H1 (cell line): ENCODE measurements around the gene DNAJC17.

ENCODE experiments used
- CTCF ChIP-seq, 3 experiments: IDR thresholded peaks; 1 replicate in 2 of 3; 2 replicates in 1 of 3; pipeline versions ENCODE4 v1.5.1 to v1.6.1; 2011; ENCODE audit warnings: low read length in 3 of 3, mild to moderate bottlenecking in 3 of 3, inconsistent platforms in 2 of 3, low read depth in 1 of 3, moderate library complexity in 1 of 3; ENCODE audit not compliant: insufficient read depth in 1 of 3; ENCODE audit errors: control extremely low read depth in 1 of 3
- EGR1 ChIP-seq: IDR thresholded peaks from 2 replicates; pipeline ENCODE4 v1.6.1; 2011; ENCODE audit warnings: low read depth, low read length, borderline replicate concordance
- HDAC6 ChIP-seq: IDR thresholded peaks from one replicate; pipeline ENCODE4 v1.7.1; 2012; ENCODE audit warnings: low read depth, mild to moderate bottlenecking, inconsistent platforms, low read length, moderate library complexity
- PHF8 ChIP-seq: fragments of 200-600 bp; sonication (generic); conservative IDR thresholded peaks from 2 replicates; pipeline ENCODE4 v1.7.1; 2012; ENCODE audit warnings: low read depth, mild to moderate bottlenecking, inconsistent platforms, low read length, moderate library complexity
- POLR2A ChIP-seq, 2 experiments: IDR thresholded peaks; 1 replicate in 1 of 2; 2 replicates in 1 of 2; pipeline ENCODE4 v1.6.1; 2011; ENCODE audit warnings: low read depth in 2 of 2, low read length in 2 of 2, mild to moderate bottlenecking in 2 of 2; ENCODE audit errors: control extremely low read depth in 1 of 2
- SUZ12 ChIP-seq: fragments of 200-600 bp; sonication (generic); IDR thresholded peaks from 2 replicates; pipeline ENCODE4 v1.6.1; 2012; ENCODE audit warnings: mild to moderate bottlenecking, inconsistent platforms, low read length, moderate library complexity, mixed read lengths
- TAF1 ChIP-seq: IDR thresholded peaks from 2 replicates; pipeline ENCODE4 v1.6.1; 2011; ENCODE audit warnings: mild to moderate bottlenecking, low read depth, low read length
- TEAD4 ChIP-seq: IDR thresholded peaks from 2 replicates; pipeline ENCODE4 v1.6.1; 2012; ENCODE audit warnings: low read depth, low read length, inconsistent platforms, mixed read lengths

- TF ChIP-seq SUZ12 (no peak), TEAD4 (no peak), EGR1 (no peak), PHF8 (no peak), HDAC6 (no peak), POLR2A (IDR thresholded peaks at IDR 0.05; ENCODE audit: control extremely low read depth in 1 of 2, low read depth in 2 of 2, low read length in 2 of 2) (no peak), TAF1 (no peak), CTCF (IDR thresholded peaks at IDR 0.05; ENCODE audit: control extremely low read depth in 1 of 3, insufficient read depth in 1 of 3, low read depth in 1 of 3, low read length in 3 of 3) (no peak)
Observed at GRCh38 chr15:40819048-40819447, 11.8 kb upstream of the DNAJC17 start.
